HepG2 (cell line): ENCODE data around the gene KIR3DL3.
"Not testable (repeated sequence)": the region's sequence is repeated elsewhere in the genome, so short reads cannot be mapped to it uniquely, and the experiment has no call there.

ENCODE experiments used
- CTCF ChIP-seq: sonication (generic); formaldehyde crosslinking; IDR thresholded peaks from 2 replicates; pipeline ENCODE4 v1.5.0; 2020; ENCODE audit warnings: mild to moderate bottlenecking, missing genetic modification reagents, moderate library complexity
- REST ChIP-seq, 2 experiments: IDR thresholded peaks; 2 replicates each; pipeline ENCODE4 v1.6.1; 2011 to 2012; ENCODE audit warnings: low read length in 2 of 2, borderline replicate concordance in 1 of 2, low read depth in 1 of 2, mild to moderate bottlenecking in 1 of 2, moderate library complexity in 1 of 2

GRCh38 chr19:54709956-54710355 is 14.3 kb upstream of the KIR3DL3 start:
- TF ChIP-seq REST (IDR thresholded peaks at IDR 0.05; ENCODE audit: borderline replicate concordance in 1 of 2, low read depth in 1 of 2, low read length in 2 of 2); CTCF: not testable (repeated sequence)
